Measurements from ENCODE around the gene UBAP1L. TPM values are rescaled to one million over a fixed set of nuclear protein-coding genes. Genes with fewer than 3 reads are reported as not detected.

Gene UBAP1L
- total RNA-seq, 1 experiment from 2014 or later, result 1.7 TPM

- Histone ChIP-seq H3K4me3 (ENCODE audit: low read depth in 2 of 2, low read length in 2 of 2) (no peak overlapping the region), H3K36me3 (ENCODE audit: control insufficient read depth, insufficient read depth, low read length) (no peaks in the 10 kb centered on the region), H3K27me3 (ENCODE audit: control insufficient read depth, insufficient read depth, low read length) (no peaks in the 10 kb centered on the region), H3K9me3 (ENCODE audit: control insufficient read depth, insufficient read depth, low read depth, low read length) (no peaks in the 10 kb centered on the region), H3K4me1 (ENCODE audit: control insufficient read depth, insufficient read depth, low read length) (no peaks in the 10 kb centered on the region), H3K27ac (ENCODE audit: low read length) (no peak overlapping the region)
- DNase-seq (ENCODE audit: low read depth, low spot score) (no peak), ATAC-seq (no peak)
- ChIA-PET POLR2A (no interaction called here), CTCF (no interaction called here)
- in situ Hi-C loops (cut with HindIII; ENCODE audit: low pct_unique_long_range_greater_than_20kb, low sequenced_read_pairs), result no loop called here
- intact Hi-C loops (cut with micrococcal nuclease; ENCODE audit: unreplicated experiment), result no loop called here
- TF ChIP-seq REST (IDR thresholded peaks at IDR 0.05; ENCODE audit: insufficient read depth in 1 of 2, low read depth in 2 of 2, low read length in 1 of 2), result no peak
- TF ChIP-seq TCF7L2 (IDR thresholded peaks at IDR 0.05; ENCODE audit: low read depth, low read length), result no peak
- no peak for TF ChIP-seq CTCF (IDR thresholded peaks at IDR 0.05)
- TF ChIP-seq SIN3A (IDR thresholded peaks at IDR 0.05; ENCODE audit: borderline replicate concordance, insufficient read depth, low read depth, low read length), result no peak
- no peak for TF ChIP-seq POLR2AphosphoS5 (IDR thresholded peaks at IDR 0.05; ENCODE audit: low read depth, low read length)
- no TSS peak for BruUV-seq (replicated peaks)
Measured at GRCh38 chr15:65102912-65103311, 12.1 kb downstream of the UBAP1L start.

- no peaks in the 10 kb centered on the region for H3K27me3 ChIP-seq (ENCODE audit: control insufficient read depth, insufficient read depth, low read length)
- H3K9me3 ChIP-seq (ENCODE audit: control insufficient read depth, insufficient read depth, low read depth, low read length), result no peaks in the 10 kb centered on the region
- ChIA-PET CTCF (no interaction called here), POLR2A (interaction anchor here (0.5 kb wide), 1 partner anchor 190 kb away, joined by 7 read pairs; no protein-coding TSS in a partner anchor)
- ATAC-seq (peak; percentile 20; the same call in 1 of the 2 replicates), DNase-seq (ENCODE audit: low read depth, low spot score) (no peak)
- intact Hi-C loops (cut with micrococcal nuclease; ENCODE audit: unreplicated experiment), result no loop called here
- in situ Hi-C loops (cut with HindIII; ENCODE audit: low pct_unique_long_range_greater_than_20kb, low sequenced_read_pairs), result no loop called here
- TF ChIP-seq SIN3A (IDR thresholded peaks at IDR 0.05; ENCODE audit: borderline replicate concordance, insufficient read depth, low read depth, low read length) (no peak), REST (IDR thresholded peaks at IDR 0.05; ENCODE audit: insufficient read depth in 1 of 2, low read depth in 2 of 2, low read length in 1 of 2) (no peak), TCF7L2 (IDR thresholded peaks at IDR 0.05; ENCODE audit: low read depth, low read length) (no peak), POLR2AphosphoS5 (IDR thresholded peaks at IDR 0.05; ENCODE audit: low read depth, low read length) (no peak), CTCF (IDR thresholded peaks at IDR 0.05) (no peak; the same call in 1 of the 2 replicates)
- no peaks in the 10 kb centered on the region for H3K36me3 ChIP-seq (ENCODE audit: control insufficient read depth, insufficient read depth, low read length)
- H3K4me3 ChIP-seq (ENCODE audit: low read depth in 2 of 2, low read length in 2 of 2), result no peak overlapping the region
- H3K27ac ChIP-seq (ENCODE audit: low read length), result no peak overlapping the region
- BruUV-seq (replicated peaks), result no TSS peak
- no peaks in the 10 kb centered on the region for H3K4me1 ChIP-seq (ENCODE audit: control insufficient read depth, insufficient read depth, low read length)
Measured at GRCh38 chr15:65101891-65102708, 12.9 kb downstream of the UBAP1L start.

Data from Panc1 (cell line).